Measurements from ENCODE around the gene DECR2. TPM values are rescaled to one million over a fixed set of nuclear protein-coding genes. Genes with fewer than 3 reads are reported as not detected.
"Not testable (repeated sequence)": the region's sequence is repeated elsewhere in the genome, so short reads cannot be mapped to it uniquely, and the experiment has no call there.

The DECR2 gene
- polyA plus RNA-seq, 3 donors, result 20.7 to 47.6 (median 21.2) TPM

- DNase-seq (ENCODE audit: extremely low read depth in 1 of 11, low read depth in 9 of 11, low spot score in 4 of 11), result no peak
Observed at GRCh38 chr16:375927-376816, 25.5 kb upstream of the DECR2 start.

GRCh38 chr16:376817-377418 is 24.8 kb upstream of the DECR2 start:
- no peak for DNase-seq (ENCODE audit: extremely low read depth in 1 of 11, low read depth in 9 of 11, low spot score in 4 of 11)

- DNase-seq (ENCODE audit: extremely low read depth in 1 of 11, low read depth in 9 of 11, low spot score in 4 of 11), result no peak
Observed at GRCh38 chr16:377419-377951, 24.2 kb upstream of the DECR2 start.

- not testable (repeated sequence) for DNase-seq (ENCODE audit: extremely low read depth in 1 of 11, low read depth in 9 of 11, low spot score in 4 of 11)
Observed at GRCh38 chr16:378113-378820, 23.4 kb upstream of the DECR2 start.

- no peak for DNase-seq (ENCODE audit: extremely low read depth in 1 of 11, low read depth in 9 of 11, low spot score in 4 of 11)
Observed at GRCh38 chr16:378821-379182, 22.9 kb upstream of the DECR2 start.

GRCh38 chr16:379183-379960 is 22.3 kb upstream of the DECR2 start:
- no peak for DNase-seq (ENCODE audit: extremely low read depth in 1 of 11, low read depth in 9 of 11, low spot score in 4 of 11)

GRCh38 chr16:379961-380761 is 21.5 kb upstream of the DECR2 start:
- DNase-seq (ENCODE audit: extremely low read depth in 1 of 11, low read depth in 9 of 11, low spot score in 4 of 11), result no peak

GRCh38 chr16:380762-381011 is 21.0 kb upstream of the DECR2 start:
- no peak for DNase-seq (ENCODE audit: extremely low read depth in 1 of 11, low read depth in 9 of 11, low spot score in 4 of 11)

- DNase-seq (ENCODE audit: extremely low read depth in 1 of 11, low read depth in 9 of 11, low spot score in 4 of 11), result no peak
Observed at GRCh38 chr16:381012-381788, 20.5 kb upstream of the DECR2 start.

- no peak for DNase-seq (ENCODE audit: extremely low read depth in 1 of 11, low read depth in 9 of 11, low spot score in 4 of 11)
Observed at GRCh38 chr16:381789-382717, 19.6 kb upstream of the DECR2 start, which contains the start of gene PGAP6. Gene PGAP6, minus strand, starts transcription at chr16:381978. Its CDS starts 157 bp downstream, at chr16:381821.

GRCh38 chr16:383326-384051 is 18.2 kb upstream of the DECR2 start:
- DNase-seq (ENCODE audit: extremely low read depth in 1 of 11, low read depth in 9 of 11, low spot score in 4 of 11), result no peak

GRCh38 chr16:386641-387156 is 15.0 kb upstream of the DECR2 start:
- DNase-seq (ENCODE audit: extremely low read depth in 1 of 11, low read depth in 9 of 11, low spot score in 4 of 11), result no peak

GRCh38 chr16:387761-388666 is 13.7 kb upstream of the DECR2 start:
- not testable (repeated sequence) for DNase-seq (ENCODE audit: extremely low read depth in 1 of 11, low read depth in 9 of 11, low spot score in 4 of 11)

- no peak for DNase-seq (ENCODE audit: extremely low read depth in 1 of 11, low read depth in 9 of 11, low spot score in 4 of 11)
Observed at GRCh38 chr16:389352-389751, 12.3 kb upstream of the DECR2 start.

- DNase-seq (ENCODE audit: extremely low read depth in 1 of 11, low read depth in 9 of 11, low spot score in 4 of 11), result no peak
Observed at GRCh38 chr16:391885-392335, 9.8 kb upstream of the DECR2 start.

Data from renal cortex interstitium (tissue), 11 donors.